Esophagus squamous epithelium (tissue), 5 donors: ENCODE measurements around the gene VAX1. TPM values are rescaled to one million over a fixed set of nuclear protein-coding genes. Genes with fewer than 3 reads are reported as not detected.
"Not testable (repeated sequence)": the region's sequence is repeated elsewhere in the genome, so short reads cannot be mapped to it uniquely, and the experiment has no call there.

Experiments
- DNase-seq: peaks from one replicate; lab custom pipeline; 2025; lab: John Stamatoyannopoulos, UW
- H3K27ac ChIP-seq, 4 donors: fragments of 200-600 bp; sonication (generic); one replicate each; pipeline ENCODE4 v1.5.1; 2016 to 2019; ENCODE audit warnings: mild to moderate bottlenecking in 1 of 4
- H3K27me3 ChIP-seq, 4 donors: fragments of 200-600 bp; sonication (generic); 1 replicate in 3 of 4; 2 replicates in 1 of 4; pipeline versions ENCODE4 v1.5.1 to v1.6.0; 2017 to 2021; ENCODE audit warnings: antibody characterized with exemption in 1 of 4
- H3K36me3 ChIP-seq, 3 donors: fragments of 200-600 bp; sonication (generic); one replicate each; pipeline ENCODE4 v1.5.1; 2016 to 2019
- H3K4me1 ChIP-seq, 3 donors: fragments of 200-600 bp; sonication (generic); one replicate each; pipeline ENCODE4 v1.5.1; 2017 to 2019
- H3K4me3 ChIP-seq, 4 donors: fragments of 200-600 bp; sonication (generic); 1 replicate in 3 of 4; 2 replicates in 1 of 4; pipeline ENCODE4 v1.5.1; 2016 to 2019; ENCODE audit warnings: mild to moderate bottlenecking in 2 of 4, moderate library complexity in 1 of 4
- H3K9me3 ChIP-seq, 3 donors: fragments of 200-600 bp; sonication (generic); one replicate each; pipeline ENCODE4 v1.5.1; 2016 to 2019
- CTCF ChIP-seq, 6 experiments: fragments of 450-650 bp in 4 of 6; fragments of 200-600 bp in 2 of 6; sonication (generic) in 2 of 6; IDR thresholded peaks; one replicate each; pipeline ENCODE4 v1.5.1; 2016 to 2019; ENCODE audit warnings: antibody characterized with exemption in 6 of 6, mild to moderate bottlenecking in 4 of 6, moderate library complexity in 4 of 6
- POLR2A ChIP-seq, 4 donors: fragments of 450-650 bp; IDR thresholded peaks; one replicate each; pipeline ENCODE4 v1.6.1; 2017; ENCODE audit warnings: antibody characterized with exemption in 4 of 4, mild to moderate bottlenecking in 4 of 4, moderate library complexity in 3 of 4
- WGBS, 2 donors: methylation state at CpG; one replicate each; pipeline ENCODE4 v1.1.5; 2018; 5-methylcytosine and 5-hydroxymethylcytosine counted together
- intact Hi-C: fragments of 100-400 bp; cut with DNase I; formaldehyde crosslinking; loops from one replicate; pipeline ENCODE4 v1.15.0; 2022
- small RNA-seq, 4 donors: library from RNA; depleted of rRNA; stranded (forward); fragments of <200 nt; gene quantifications; one replicate each; pipeline ENCODE3, GENCODE V24; 2016
- total RNA-seq, 4 donors: library from RNA; depleted of rRNA; stranded (reverse); fragments of >200 nt; gene quantifications; one replicate each; pipeline ENCODE4 v1.1.0, GENCODE V29; 2016
- donor health status: DM: yes; HTN: yes; CAD: no.

The VAX1 gene
- total RNA-seq, 4 donors from 2014 or later = 0.13 TPM; not detected in 3

- Histone ChIP-seq H3K27ac (no peak overlapping the region), H3K36me3 (no peaks in the 10 kb centered on the region), H3K9me3 (no peaks in the 10 kb centered on the region), H3K27me3 (peaks cover 0 to 23% (median 0%) of the 10 kb centered on the region in 4 donors), H3K4me3 (no peak overlapping the region), H3K4me1 (no peaks in the 10 kb centered on the region)
- WGBS, 2 donors = 61 to 67% methylated on average over 6 of the region's 6 CpGs
- no peak for DNase-seq
- TF ChIP-seq POLR2A (IDR thresholded peaks at IDR 0.05) (no peak), CTCF (IDR thresholded peaks at IDR 0.05) (no peak)
- intact Hi-C loops = no loop called here
Observed at GRCh38 chr10:117092386-117092785, 45.7 kb downstream of the VAX1 start.

GRCh38 chr10:117090834-117091233, 47.2 kb downstream of the VAX1 start:
- WGBS, 2 donors = 94% methylated on average over 4 of the region's 4 CpGs
- no peaks in the 10 kb centered on the region for H3K9me3 ChIP-seq
- intact Hi-C loops = no loop called here
- no peak overlapping the region for H3K4me3 ChIP-seq
- H3K27ac ChIP-seq = no peak overlapping the region
- DNase-seq = no peak
- H3K36me3 ChIP-seq = no peaks in the 10 kb centered on the region
- H3K27me3 ChIP-seq = peaks cover 0 to 36% (median 0%) of the 10 kb centered on the region in 4 donors
- no peaks in the 10 kb centered on the region for H3K4me1 ChIP-seq
- no peak for TF ChIP-seq CTCF (IDR thresholded peaks at IDR 0.05)

GRCh38 chr10:117087521-117087920, 50.5 kb downstream of the VAX1 start:
- no peaks in the 10 kb centered on the region for H3K4me1 ChIP-seq
- no peaks in the 10 kb centered on the region for H3K36me3 ChIP-seq
- DNase-seq = no peak
- H3K4me3 ChIP-seq = no peak overlapping the region
- WGBS, 2 donors = 76 to 84% methylated on average over 3 of the region's 3 CpGs
- intact Hi-C loops = no loop called here
- no peak overlapping the region for H3K27ac ChIP-seq
- H3K27me3 ChIP-seq = peaks cover 0 to 35% (median 0%) of the 10 kb centered on the region in 4 donors
- no peaks in the 10 kb centered on the region for H3K9me3 ChIP-seq
- no peak for TF ChIP-seq POLR2A (IDR thresholded peaks at IDR 0.05)
- TF ChIP-seq CTCF (IDR thresholded peaks at IDR 0.05) = no peak

- TF ChIP-seq CTCF (IDR thresholded peaks at IDR 0.05) (no peak), POLR2A (IDR thresholded peaks at IDR 0.05) (no peak)
- peaks cover 0 to 27% (median 0%) of the 10 kb centered on the region in 4 donors for H3K27me3 ChIP-seq
- intact Hi-C loops = no loop called here
- WGBS, 2 donors = 41 to 43% methylated on average over 3 of the region's 3 CpGs
- H3K4me1 ChIP-seq = no peaks in the 10 kb centered on the region
- no peaks in the 10 kb centered on the region for H3K36me3 ChIP-seq
- no peak overlapping the region for H3K27ac ChIP-seq
- DNase-seq = no peak
- H3K9me3 ChIP-seq = no peaks in the 10 kb centered on the region
- no peak overlapping the region for H3K4me3 ChIP-seq
Observed at GRCh38 chr10:117086546-117086945, 51.5 kb downstream of the VAX1 start.

GRCh38 chr10:117084421-117085246, 53.4 kb downstream of the VAX1 start:
- H3K36me3 ChIP-seq, DNase-seq, H3K4me1 ChIP-seq, H3K9me3 ChIP-seq, H3K27ac ChIP-seq, H3K4me3 ChIP-seq, intact Hi-C loops: not testable (repeated sequence)
- WGBS, 2 donors = 80 to 92% methylated on average over 14 to 17 of the region's 31 CpGs
- H3K27me3 ChIP-seq = peaks cover 0 to 27% (median 0%) of the 10 kb centered on the region in 4 donors

Small RNAs within 50 kb of the gene (small RNA-seq; reads per million reads assigned to genes)
- gene MIR3663 = 0 reads per million in 4 donors

Other genes starting within 250 kb of the VAX1 start
- 10 to 100 TPM in 2 of 4 donors, 1 to 10 TPM in 2; 8.6 to 12.5 (median 10.2) TPM for gene SHTN1, start 133.1 kb downstream of the VAX1 start, total RNA-seq
- gene KCNK18, start 59.2 kb upstream of the VAX1 start, total RNA-seq = not detected
- 1 to 10 TPM in 2 of 4 donors, under 1 TPM in 2; 0.11 to 2.9 (median 0.68) TPM for gene SLC18A2, start 102.8 kb upstream of the VAX1 start, total RNA-seq
- 10 to 100 TPM; 28.1 to 39.2 (median 32.9) TPM for gene PDZD8, start 237.2 kb upstream of the VAX1 start, total RNA-seq